Hepatocyte (in vitro differentiated cells): Measurements from ENCODE around the gene SETD4. TPM values are rescaled to one million over a fixed set of nuclear protein-coding genes. Genes with fewer than 3 reads are reported as not detected.

Experiments
- DNase-seq: peaks from one replicate; pipeline ENCODE4 v3.0.0-alpha.2; 2016; ENCODE audit warnings: low spot score
- H2AFZ ChIP-seq: fragments of 200-600 bp; sonication (generic); 2 replicates; pipeline ENCODE4 v1.6.0; 2016; ENCODE audit warnings: antibody characterized with exemption, mild to moderate bottlenecking
- H3K27ac ChIP-seq: fragments of 200-600 bp; sonication (generic); 2 replicates; pipeline ENCODE4 v1.5.1; 2016; ENCODE audit warnings: mild to moderate bottlenecking
- H3K27me3 ChIP-seq: fragments of 200-600 bp; sonication (generic); 2 replicates; pipeline ENCODE4 v1.6.1; 2016
- H3K36me3 ChIP-seq: fragments of 200-600 bp; sonication (generic); replicated peaks from 2 replicates; pipeline ENCODE4 v1.5.1; 2016; ENCODE audit warnings: low read depth; ENCODE audit not compliant: insufficient read depth
- H3K4me1 ChIP-seq: fragments of 200-600 bp; sonication (generic); 2 replicates; pipeline ENCODE4 v1.5.1; 2016; ENCODE audit warnings: mild to moderate bottlenecking, moderate library complexity; ENCODE audit not compliant: insufficient read depth
- H3K4me2 ChIP-seq: fragments of 200-600 bp; sonication (generic); 2 replicates; pipeline ENCODE4 v1.6.0; 2016
- H3K4me3 ChIP-seq: fragments of 200-600 bp; sonication (generic); 2 replicates; pipeline ENCODE4 v1.5.1; 2016; ENCODE audit warnings: mild to moderate bottlenecking
- H3K79me2 ChIP-seq: fragments of 200-600 bp; sonication (generic); 2 replicates; pipeline ENCODE4 v1.6.0; 2017; ENCODE audit warnings: mild to moderate bottlenecking
- H3K9me2 ChIP-seq: fragments of 200-600 bp; sonication (generic); replicated peaks from 2 replicates; pipeline ENCODE4 v1.6.0; 2017; ENCODE audit warnings: mild to moderate bottlenecking; ENCODE audit not compliant: insufficient read depth
- H3K9me3 ChIP-seq: fragments of 200-600 bp; sonication (generic); 2 replicates; pipeline ENCODE4 v1.5.1; 2016; ENCODE audit warnings: low read depth, mild to moderate bottlenecking
- H4K20me1 ChIP-seq: fragments of 200-600 bp; sonication (generic); 2 replicates; pipeline ENCODE4 v1.6.0; 2016; ENCODE audit warnings: mild to moderate bottlenecking; ENCODE audit not compliant: insufficient read depth, poor library complexity, severe bottlenecking
- CTCF ChIP-seq: fragments of 200-600 bp; sonication (generic); IDR thresholded peaks from 2 replicates; pipeline ENCODE4 v1.5.1; 2016; ENCODE audit warnings: antibody characterized with exemption, mild to moderate bottlenecking; ENCODE audit not compliant: poor library complexity
- EZH2 ChIP-seq: fragments of 200-600 bp; sonication (generic); IDR thresholded peaks from 2 replicates; pipeline ENCODE4 v1.6.1; 2016; ENCODE audit warnings: antibody characterized with exemption, mild to moderate bottlenecking, borderline replicate concordance
- EZH2phosphoT487 ChIP-seq: fragments of 200-600 bp; sonication (generic); IDR thresholded peaks from one replicate; pipeline ENCODE4 v1.6.1; 2018; ENCODE audit warnings: antibody characterized with exemption, mild to moderate bottlenecking, low read depth, moderate library complexity; ENCODE audit not compliant: unreplicated experiment, severe bottlenecking
- WGBS: methylation state at CpG from one replicate; pipeline ENCODE4 v1.1.6; 2016; ENCODE audit warnings: low lambda C conversion rate; ENCODE audit errors: missing lambda C conversion rate; 5-methylcytosine and 5-hydroxymethylcytosine counted together
- polyA plus RNA-seq: library from polyadenylated mRNA; unstranded; fragments of >200 nt; fragmentation: Nextera tagmentation; extraction: Ambion mirVana; gene quantifications from 2 replicates; pipeline ENCODE4 v1.2.1, GENCODE V29; 2016
- total RNA-seq: library from RNA; depleted of rRNA; stranded (reverse); fragments of >200 nt; gene quantifications from 2 replicates; pipeline ENCODE4 v1.2.3, GENCODE V29; 2014

The SETD4 gene
- total and polyA plus RNA-seq, 2 experiments from 2014 or later = 13.7 to 16.6 TPM

GRCh38 chr21:36089946-36090345 is 29.6 kb upstream of the SETD4 start:
- no peaks in the 10 kb centered on the region for H3K9me2 ChIP-seq
- H3K9me3 ChIP-seq = no peaks in the 10 kb centered on the region
- TF ChIP-seq EZH2phosphoT487 = no peak
- no peak for TF ChIP-seq CTCF
- no peak for TF ChIP-seq EZH2
- no peaks in the 10 kb centered on the region for H4K20me1 ChIP-seq
- no peak overlapping the region for H3K4me2 ChIP-seq
- 68% methylated on average over 3 of the region's 3 CpGs for WGBS
- H3K27ac ChIP-seq = no peak overlapping the region
- no peaks in the 10 kb centered on the region for H3K79me2 ChIP-seq
- no peak overlapping the region for H3K4me3 ChIP-seq
- H3K27me3 ChIP-seq = no peaks in the 10 kb centered on the region
- H2AFZ ChIP-seq = no peak overlapping the region
- H3K36me3 ChIP-seq = no peaks in the 10 kb centered on the region
- DNase-seq = no peak
- no peaks in the 10 kb centered on the region for H3K4me1 ChIP-seq

- H3K4me1 ChIP-seq = no peaks in the 10 kb centered on the region
- H3K27ac ChIP-seq = no peak overlapping the region
- no peak overlapping the region for H3K4me3 ChIP-seq
- TF ChIP-seq EZH2phosphoT487 (no peak), EZH2 (no peak), CTCF (no peak)
- H3K4me2 ChIP-seq = no peak overlapping the region
- H4K20me1 ChIP-seq = no peaks in the 10 kb centered on the region
- DNase-seq = no peak
- 77% methylated on average over 6 of the region's 6 CpGs for WGBS
- H3K9me3 ChIP-seq = no peaks in the 10 kb centered on the region
- no peaks in the 10 kb centered on the region for H3K27me3 ChIP-seq
- no peak overlapping the region for H2AFZ ChIP-seq
- H3K9me2 ChIP-seq = no peaks in the 10 kb centered on the region
- H3K79me2 ChIP-seq = no peaks in the 10 kb centered on the region
- H3K36me3 ChIP-seq = no peaks in the 10 kb centered on the region
These were observed 27.2 kb upstream of the SETD4 start for GRCh38 chr21:36087362-36088138.

- Histone ChIP-seq H3K79me2 (no peaks in the 10 kb centered on the region), H3K4me2 (no peak overlapping the region), H4K20me1 (no peaks in the 10 kb centered on the region), H2AFZ (no peak overlapping the region), H3K9me3 (no peaks in the 10 kb centered on the region), H3K36me3 (no peaks in the 10 kb centered on the region), H3K27me3 (no peaks in the 10 kb centered on the region), H3K4me3 (no peak overlapping the region), H3K4me1 (no peaks in the 10 kb centered on the region), H3K27ac (no peak overlapping the region), H3K9me2 (no peaks in the 10 kb centered on the region)
- WGBS = 61% methylated on average over 3 of the region's 3 CpGs
- DNase-seq = no peak
- no peak for TF ChIP-seq EZH2
- TF ChIP-seq EZH2phosphoT487 = no peak
- TF ChIP-seq CTCF = no peak
These were observed 21.9 kb upstream of the SETD4 start for GRCh38 chr21:36082237-36082664.
